Keratinocyte (primary cell): ENCODE measurements around the gene HLA-DOB. TPM values are rescaled to one million over a fixed set of nuclear protein-coding genes. Genes with fewer than 3 reads are reported as not detected.
A peak's percentile ranks its signal among the peaks of the same experiment; 100 is the strongest.

ENCODE experiments used
- DNase-seq: peaks from one replicate; pipeline ENCODE4 v3.0.0-alpha.2; 2011; ENCODE audit warnings: low read depth, missing footprints, low spot score
- FAIRE-seq: peaks from 2 replicates; lab custom pipeline; 2011; peaks lifted over from hg19 to GRCh38; lab: Jason Lieb, UNC
- H2AFZ ChIP-seq: 2 replicates; pipeline ENCODE4 v1.6.0; 2012; ENCODE audit warnings: low read length, control low read depth, inconsistent platforms; ENCODE audit not compliant: control insufficient read depth
- H3K27ac ChIP-seq: 2 replicates; pipeline ENCODE4 v1.5.1; 2011; ENCODE audit warnings: low read length; ENCODE audit not compliant: control insufficient read depth, insufficient read depth
- H3K27me3 ChIP-seq: 3 replicates; pipeline ENCODE4 v1.6.0; 2011; ENCODE audit warnings: low read length; ENCODE audit not compliant: control insufficient read depth, insufficient read depth; ENCODE audit errors: extremely low read depth
- H3K36me3 ChIP-seq, 2 experiments: 2 replicates in 1 of 2; 3 replicates in 1 of 2; pipeline ENCODE4 v1.5.1; 2011; ENCODE audit warnings: low read length in 2 of 2, mild to moderate bottlenecking in 1 of 2; ENCODE audit not compliant: control insufficient read depth in 2 of 2, insufficient read depth in 2 of 2; ENCODE audit errors: extremely low read depth in 1 of 2
- H3K4me1 ChIP-seq: 3 replicates; pipeline ENCODE4 v1.5.1; 2011; ENCODE audit warnings: low read length; ENCODE audit not compliant: control insufficient read depth, insufficient read depth; ENCODE audit errors: extremely low read depth
- H3K4me2 ChIP-seq: 3 replicates; pipeline ENCODE4 v1.6.0; 2011; ENCODE audit warnings: low read depth, low read length; ENCODE audit not compliant: control insufficient read depth, insufficient read depth; ENCODE audit errors: extremely low read depth
- H3K4me3 ChIP-seq, 3 experiments: fragments of 200-600 bp in 1 of 3; sonication (generic) in 1 of 3; 2 replicates in 2 of 3; 3 replicates in 1 of 3; pipeline ENCODE4 v1.5.1; 2011 to 2016; ENCODE audit warnings: low read length in 3 of 3, mild to moderate bottlenecking in 3 of 3, control low read depth in 2 of 3, inconsistent platforms in 1 of 3, low read depth in 1 of 3, mixed read lengths in 1 of 3, mixed run types in 1 of 3, moderate library complexity in 1 of 3; ENCODE audit not compliant: control insufficient read depth in 2 of 3, insufficient read depth in 2 of 3; ENCODE audit errors: extremely low read depth in 1 of 3
- H3K79me2 ChIP-seq: 2 replicates; pipeline ENCODE4 v1.6.0; 2012; ENCODE audit warnings: low read length; ENCODE audit not compliant: control insufficient read depth, insufficient read depth
- H3K9ac ChIP-seq: 3 replicates; pipeline ENCODE4 v1.6.0; 2011; ENCODE audit warnings: low read length; ENCODE audit not compliant: control insufficient read depth, insufficient read depth; ENCODE audit errors: extremely low read depth
- H3K9me1 ChIP-seq: 3 replicates; pipeline ENCODE4 v1.6.0; 2011; ENCODE audit warnings: low read length; ENCODE audit not compliant: control insufficient read depth, insufficient read depth; ENCODE audit errors: extremely low read depth
- H3K9me3 ChIP-seq: 2 replicates; pipeline ENCODE4 v1.5.1; 2012; ENCODE audit warnings: low read depth, low read length; ENCODE audit not compliant: control insufficient read depth
- H4K20me1 ChIP-seq: 3 replicates; pipeline ENCODE4 v1.6.0; 2011; ENCODE audit warnings: low read length; ENCODE audit not compliant: control insufficient read depth, insufficient read depth; ENCODE audit errors: extremely low read depth
- CTCF ChIP-seq, 3 experiments: IDR thresholded peaks in 1 of 3; conservative IDR thresholded peaks in 1 of 3; optimal IDR thresholded peaks in 1 of 3; 2 replicates in 2 of 3; 3 replicates in 1 of 3; pipeline versions ENCODE3 to v1.5.1; 2011; ENCODE audit warnings: low read length in 3 of 3, mild to moderate bottlenecking in 3 of 3, moderate library complexity in 2 of 3, control low read depth in 1 of 3, inconsistent platforms in 1 of 3; ENCODE audit not compliant: insufficient read depth in 2 of 3; ENCODE audit errors: extremely low read depth in 1 of 3
- EZH2 ChIP-seq: IDR thresholded peaks from one replicate; pipeline ENCODE4 v1.6.1; 2012; ENCODE audit warnings: inconsistent platforms, mild to moderate bottlenecking, low read length, moderate library complexity
- dilution Hi-C: fragments of 300-500 bp; cut with MboI; formaldehyde crosslinking; loops from one replicate; pipeline ENCODE4 v1.7.0; 2020; ENCODE audit warnings: low sequenced_read_pairs; ENCODE audit not compliant: extremely low pct_ligation_motif_present
- polyA plus RNA-seq, 5 experiments: library from polyadenylated mRNA; depleted of rRNA in 3 of 5; stranded (reverse) in 3 of 5; stranded (forward) in 1 of 5; unstranded in 1 of 5; fragments of >200 nt; gene quantifications; 1 replicate in 1 of 5; 2 replicates in 3 of 5; 3 replicates in 1 of 5; pipeline versions ENCODE4 v1.2.1 to v1.2.3, GENCODE V29; 2011 to 2012; ENCODE audit warnings: missing spikeins in 2 of 5, low read depth in 1 of 5, low replicate concordance in 1 of 5

Gene HLA-DOB
- polyA plus RNA-seq, 1 donor (not counting 4 experiments of a cell fraction or from before 2014, with no cell fraction given), result 12.5 TPM

GRCh38 chr6:32852018-32852843, 35.4 kb upstream of the HLA-DOB start:
- H3K36me3 ChIP-seq, result peaks cover 22 to 25% of the 10 kb centered on the region in 2 experiments
- dilution Hi-C loops, result no loop called here
- FAIRE-seq (no peak), DNase-seq (no peak)
- H4K20me1 ChIP-seq, result no peaks in the 10 kb centered on the region
- H3K4me1 ChIP-seq, result peaks cover 24% of the 10 kb centered on the region
- H3K9ac ChIP-seq, result peak overlapping the region; percentile 93
- no peak for TF ChIP-seq EZH2
- no peaks in the 10 kb centered on the region for H3K27me3 ChIP-seq
- peak overlapping the region; percentile 95 for H3K27ac ChIP-seq
- peak overlapping the region; percentile 84 to 89 (median 86) for H3K4me3 ChIP-seq
- H3K9me3 ChIP-seq, result no peaks in the 10 kb centered on the region
- H3K4me2 ChIP-seq, result peak overlapping the region; percentile 92
- H3K9me1 ChIP-seq, result no peaks in the 10 kb centered on the region
- peaks cover 21% of the 10 kb centered on the region for H3K79me2 ChIP-seq
- H2AFZ ChIP-seq, result peak overlapping the region; percentile 68

DNA sequence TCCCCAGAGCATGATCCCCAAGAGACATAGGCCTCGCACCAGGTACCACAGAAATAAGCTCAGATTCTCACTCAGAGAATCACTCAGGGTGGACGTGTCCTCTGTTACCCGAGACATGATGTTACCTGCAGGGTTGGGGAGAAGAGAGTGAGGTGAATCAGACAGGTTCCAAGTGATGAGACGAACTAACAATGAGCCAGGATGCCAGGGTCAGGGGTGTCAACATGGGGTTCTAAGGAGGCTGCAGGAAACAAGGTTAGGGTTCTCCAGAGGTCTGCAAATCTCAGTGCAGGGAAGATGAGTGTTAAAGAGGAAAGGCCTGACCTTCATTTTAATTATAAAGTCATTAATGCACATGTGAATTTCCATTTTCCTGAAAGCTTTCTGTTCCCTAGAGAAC, 34.2 kb upstream of the HLA-DOB start:
- no peaks in the 10 kb centered on the region for H3K9me1 ChIP-seq
- no peak overlapping the region for H3K4me2 ChIP-seq
- dilution Hi-C loops, result no loop called here
- no peak overlapping the region for H2AFZ ChIP-seq
- no peak overlapping the region for H3K9ac ChIP-seq
- DNase-seq (no peak), FAIRE-seq (no peak)
- no peak overlapping the region for H3K4me3 ChIP-seq
- H3K4me1 ChIP-seq, result peaks cover 23% of the 10 kb centered on the region
- H4K20me1 ChIP-seq, result no peaks in the 10 kb centered on the region
- H3K79me2 ChIP-seq, result peaks cover 21% of the 10 kb centered on the region
- peaks cover 26 to 28% of the 10 kb centered on the region in 2 experiments for H3K36me3 ChIP-seq
- H3K27ac ChIP-seq, result no peak overlapping the region
- H3K27me3 ChIP-seq, result no peaks in the 10 kb centered on the region
- H3K9me3 ChIP-seq, result no peaks in the 10 kb centered on the region
- TF ChIP-seq EZH2 (no peak), CTCF (optimal IDR thresholded peaks at IDR 0.05 in 1 of 3, IDR thresholded peaks at IDR 0.05 in 1 of 3, conservative IDR thresholded peaks at IDR 0.05 in 1 of 3; ENCODE audit: extremely low read depth in 1 of 3, insufficient read depth in 2 of 3, low read length in 3 of 3) (no peak)
